D721Med (cell line): ENCODE results near the gene KCNH6.

Experiments used
- DNase-seq: peaks from one replicate; pipeline ENCODE4 v3.0.0; 2011; ENCODE audit warnings: low spot score; ENCODE audit not compliant: insufficient read length
- FAIRE-seq: peaks from 2 replicates; lab custom pipeline; 2011; peaks lifted over from hg19 to GRCh38; lab: Jason Lieb, UNC
- CTCF ChIP-seq: IDR thresholded peaks from 2 replicates; pipeline ENCODE4 v1.5.1; 2012; ENCODE audit warnings: mild to moderate bottlenecking, control low read depth; ENCODE audit not compliant: insufficient read depth; ENCODE audit errors: missing control alignments

Gene KCNH6

DNA sequence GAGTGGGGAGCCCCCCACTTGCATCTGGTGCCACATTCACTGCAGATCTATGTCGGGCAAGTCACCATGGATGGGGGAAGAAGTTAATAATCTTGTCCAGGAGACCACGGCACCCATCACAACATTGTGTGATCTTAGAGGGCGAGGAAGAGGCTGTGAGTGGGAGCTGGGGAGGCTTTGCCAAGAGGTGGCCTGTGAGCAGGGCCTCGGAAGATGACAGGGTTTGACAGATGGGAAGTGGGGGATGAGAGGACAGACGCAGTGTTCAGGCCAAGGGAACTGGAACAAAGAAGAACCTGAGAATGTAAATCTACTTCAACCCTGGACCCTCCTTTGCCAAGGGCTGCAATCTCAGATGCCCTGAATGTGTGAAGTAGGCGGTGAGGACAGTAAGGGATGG, 33.9 kb upstream of the KCNH6 start:
- FAIRE-seq: no peak
- DNase-seq: no peak
- TF ChIP-seq CTCF: no peak

DNA sequence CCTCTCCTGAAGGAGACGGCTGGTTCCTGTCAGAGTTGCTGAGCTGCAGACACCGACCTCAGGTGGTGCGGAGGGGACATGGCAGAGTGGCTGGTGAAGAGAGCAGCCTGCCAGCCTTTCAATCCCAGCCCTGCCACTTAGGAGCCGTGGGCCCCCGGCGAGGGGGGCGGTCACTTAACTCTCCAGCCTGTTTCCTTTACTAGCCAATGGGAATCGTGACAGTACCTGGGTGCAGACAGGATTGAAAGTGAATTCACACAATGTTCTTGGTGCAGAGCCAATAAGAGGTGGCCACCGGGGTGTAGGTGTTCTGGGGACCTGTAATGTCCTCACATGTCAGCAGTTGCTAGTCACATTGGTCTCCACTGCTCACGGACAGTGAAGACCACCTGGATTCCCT, 32.8 kb upstream of the KCNH6 start:
- FAIRE-seq: no peak
- no peak for DNase-seq
- no peak for TF ChIP-seq CTCF

DNA sequence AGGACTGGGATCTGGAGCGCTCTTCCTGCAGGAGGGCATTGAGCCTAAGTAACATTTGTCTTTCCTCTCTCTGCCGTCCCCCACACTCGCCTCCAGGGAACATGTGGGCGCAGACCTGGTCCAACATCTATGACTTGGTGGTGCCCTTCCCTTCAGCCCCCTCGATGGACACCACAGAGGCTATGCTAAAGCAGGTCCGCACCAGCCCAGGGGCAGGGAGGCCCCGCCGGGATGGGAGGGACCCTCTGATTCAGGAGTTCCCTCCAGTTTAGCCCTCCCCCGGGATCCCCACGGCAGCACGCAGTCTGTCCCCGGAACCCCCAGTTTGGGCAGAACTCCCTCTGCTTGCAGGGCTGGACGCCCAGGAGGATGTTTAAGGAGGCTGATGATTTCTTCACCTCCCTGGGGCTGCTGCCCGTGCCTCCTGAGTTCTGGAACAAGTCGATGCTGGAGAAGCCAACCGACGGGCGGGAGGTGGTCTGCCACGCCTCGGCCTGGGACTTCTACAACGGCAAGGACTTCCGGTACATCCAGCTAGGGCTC, 32.2 kb upstream of the KCNH6 start:
- no peak for DNase-seq
- TF ChIP-seq CTCF: no peak
- no peak for FAIRE-seq

DNA sequence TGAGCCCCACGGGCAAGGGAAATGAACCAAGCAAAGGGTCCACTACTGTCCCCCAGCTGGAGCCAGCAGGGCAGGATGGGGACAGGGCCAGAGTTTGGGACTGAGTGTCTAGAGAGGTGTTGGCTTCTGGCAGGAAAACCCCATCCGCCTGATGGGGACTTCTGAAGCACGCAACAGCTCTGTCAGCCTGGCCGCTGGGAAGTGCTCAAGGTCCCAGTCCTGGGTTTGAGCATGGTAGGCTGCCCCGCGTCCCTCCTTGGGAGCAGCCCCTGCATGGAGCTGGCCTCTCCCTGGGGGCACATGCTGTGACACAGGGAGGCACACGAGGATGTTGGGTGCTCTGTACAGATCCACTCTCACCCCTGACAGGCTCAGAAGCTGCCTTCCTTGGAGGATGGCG, 31.7 kb upstream of the KCNH6 start:
- DNase-seq: no peak
- no peak for TF ChIP-seq CTCF
- no peak for FAIRE-seq

DNA sequence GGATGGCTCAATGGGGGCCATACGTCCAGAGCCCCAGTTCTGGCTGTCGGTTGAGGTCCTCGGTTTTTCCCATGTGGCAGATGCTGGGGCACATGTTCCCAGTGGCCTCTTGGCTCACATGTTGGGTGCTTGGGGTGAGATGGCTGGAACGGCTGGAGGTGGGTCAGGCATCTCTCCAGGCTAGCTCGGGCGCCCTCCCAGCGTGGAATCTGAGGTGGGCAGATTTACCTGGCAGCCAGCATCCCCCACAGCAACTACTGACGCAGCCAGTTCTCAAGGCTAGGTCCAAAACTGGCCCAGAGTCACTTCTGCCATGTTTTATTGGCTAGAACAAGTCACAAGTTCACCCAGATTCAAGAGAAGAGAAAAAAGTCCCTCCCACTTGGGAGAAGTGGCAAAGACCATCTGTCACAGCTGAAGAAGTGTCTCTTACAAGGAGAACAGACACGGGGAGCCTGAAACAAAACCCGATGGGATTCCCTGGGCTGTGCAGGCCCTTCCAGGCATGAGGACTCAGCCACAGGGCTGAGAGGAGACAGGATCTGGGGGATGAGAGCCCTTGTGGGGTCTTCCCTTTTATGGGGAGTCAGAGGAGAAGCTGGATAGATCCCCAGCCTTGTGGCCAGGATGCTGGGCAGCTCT, 31.1 kb upstream of the KCNH6 start:
- DNase-seq: no peak
- no peak for FAIRE-seq
- TF ChIP-seq CTCF: no peak

DNA sequence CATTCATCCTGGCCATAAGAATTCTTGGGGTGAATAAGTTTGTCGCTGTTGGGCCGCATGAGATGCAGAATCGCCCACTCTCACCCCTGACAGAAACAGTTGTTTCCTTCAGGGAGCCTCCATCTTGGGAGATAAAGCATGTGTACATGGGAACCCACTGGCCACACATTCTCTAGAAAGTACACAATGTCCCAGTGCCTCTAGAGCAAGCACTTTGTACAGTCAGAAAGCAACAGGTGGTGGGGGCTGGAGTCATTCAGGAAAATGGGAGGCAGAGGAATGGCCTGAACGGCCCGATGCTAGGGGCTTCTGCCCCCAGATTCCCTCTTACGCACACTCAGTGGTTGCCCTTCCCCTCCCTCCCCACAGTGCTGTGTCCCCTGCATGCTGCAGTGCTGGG, 30.2 kb upstream of the KCNH6 start:
- no peak for FAIRE-seq
- DNase-seq: no peak
- TF ChIP-seq CTCF: no peak

GRCh38 chr17:63493411-63493810, 29.7 kb upstream of the KCNH6 start:
- FAIRE-seq: no peak
- TF ChIP-seq CTCF: no peak

More at GRCh38 chr17:63493411-63493810, 29.7 kb upstream of the KCNH6 start:
- DNase-seq: no peak
